HG02610 (cell line): ENCODE measurements around the gene G6PC2.

Experiments used
- ATAC-seq: cut with Tn5 transposase; IDR thresholded peaks from one replicate; pipeline ENCODE4 v1.9.1; 2021; ENCODE audit warnings: mild to moderate bottlenecking, moderate library complexity; ENCODE audit not compliant: unreplicated experiment

Gene G6PC2

GRCh38 chr2:168941297-168941696, 40.2 kb downstream of the G6PC2 start:
- ATAC-seq = no peak

- no peak for ATAC-seq
Measured at GRCh38 chr2:168944065-168944464, 43.0 kb downstream of the G6PC2 start.

GRCh38 chr2:168945508-168945907, 44.4 kb downstream of the G6PC2 start:
- no peak for ATAC-seq

- no peak for ATAC-seq
Measured at GRCh38 chr2:168948621-168949212, 47.6 kb downstream of the G6PC2 start.

GRCh38 chr2:168949324-168949723, 48.2 kb downstream of the G6PC2 start:
- ATAC-seq = no peak

GRCh38 chr2:168951871-168952270, 50.8 kb downstream of the G6PC2 start:
- no peak for ATAC-seq

- no peak for ATAC-seq
Measured at GRCh38 chr2:168952424-168952823, 51.3 kb downstream of the G6PC2 start.

- ATAC-seq = no peak
Measured at GRCh38 chr2:168954256-168954655, 53.2 kb downstream of the G6PC2 start.

- ATAC-seq = no peak
Measured at GRCh38 chr2:168955321-168955720, 54.2 kb downstream of the G6PC2 start.

GRCh38 chr2:168956392-168956791, 55.3 kb downstream of the G6PC2 start:
- no peak for ATAC-seq
